VCaP (cell line): ENCODE measurements around the gene CAB39.

Experiments
- H3K27ac ChIP-seq: fragments of 450-650 bp; 2 replicates; pipeline ENCODE4 v1.5.1; 2017
- TF ChIP-seq, protein P1 (sequence below): fragments of 450-650 bp; conservative IDR thresholded peaks from 2 replicates; pipeline ENCODE4 v1.5.1; 2017; ENCODE audit warnings: mild to moderate bottlenecking, moderate library complexity

CAB39 gene

DNA sequence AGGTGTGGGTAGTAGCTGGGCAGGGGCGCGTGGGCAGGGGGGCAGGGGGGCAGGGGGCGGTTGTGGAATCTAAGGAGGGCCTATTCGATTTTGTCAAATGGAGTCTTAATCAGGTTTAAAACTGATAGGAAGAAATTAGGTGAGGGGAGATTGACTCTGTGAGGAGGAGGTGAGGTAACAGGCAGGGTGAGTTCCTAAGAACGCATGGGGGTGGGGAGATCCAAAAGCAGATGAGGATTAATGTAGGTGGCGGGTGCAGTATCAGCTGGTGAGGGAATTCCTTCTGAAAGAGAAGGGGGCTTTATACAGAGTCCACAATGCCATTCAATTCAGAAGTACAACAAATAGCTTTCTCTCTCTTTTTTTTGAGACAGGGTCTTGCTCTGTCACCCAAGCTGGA lies 72.7 kb downstream of the CAB39 start:
- TF ChIP-seq, protein P1, sequence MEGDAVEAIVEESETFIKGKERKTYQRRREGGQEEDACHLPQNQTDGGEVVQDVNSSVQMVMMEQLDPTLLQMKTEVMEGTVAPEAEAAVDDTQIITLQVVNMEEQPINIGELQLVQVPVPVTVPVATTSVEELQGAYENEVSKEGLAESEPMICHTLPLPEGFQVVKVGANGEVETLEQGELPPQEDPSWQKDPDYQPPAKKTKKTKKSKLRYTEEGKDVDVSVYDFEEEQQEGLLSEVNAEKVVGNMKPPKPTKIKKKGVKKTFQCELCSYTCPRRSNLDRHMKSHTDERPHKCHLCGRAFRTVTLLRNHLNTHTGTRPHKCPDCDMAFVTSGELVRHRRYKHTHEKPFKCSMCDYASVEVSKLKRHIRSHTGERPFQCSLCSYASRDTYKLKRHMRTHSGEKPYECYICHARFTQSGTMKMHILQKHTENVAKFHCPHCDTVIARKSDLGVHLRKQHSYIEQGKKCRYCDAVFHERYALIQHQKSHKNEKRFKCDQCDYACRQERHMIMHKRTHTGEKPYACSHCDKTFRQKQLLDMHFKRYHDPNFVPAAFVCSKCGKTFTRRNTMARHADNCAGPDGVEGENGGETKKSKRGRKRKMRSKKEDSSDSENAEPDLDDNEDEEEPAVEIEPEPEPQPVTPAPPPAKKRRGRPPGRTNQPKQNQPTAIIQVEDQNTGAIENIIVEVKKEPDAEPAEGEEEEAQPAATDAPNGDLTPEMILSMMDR, result no peak
- no peak overlapping the region for H3K27ac ChIP-seq

- no peak overlapping the region for H3K27ac ChIP-seq
- TF ChIP-seq, protein P1, result no peak
Observed at GRCh38 chr2:230787101-230787500, 74.5 kb downstream of the CAB39 start.

GRCh38 chr2:230788554-230789175 lies 76.0 kb downstream of the CAB39 start:
- H3K27ac ChIP-seq, result no peak overlapping the region

DNA sequence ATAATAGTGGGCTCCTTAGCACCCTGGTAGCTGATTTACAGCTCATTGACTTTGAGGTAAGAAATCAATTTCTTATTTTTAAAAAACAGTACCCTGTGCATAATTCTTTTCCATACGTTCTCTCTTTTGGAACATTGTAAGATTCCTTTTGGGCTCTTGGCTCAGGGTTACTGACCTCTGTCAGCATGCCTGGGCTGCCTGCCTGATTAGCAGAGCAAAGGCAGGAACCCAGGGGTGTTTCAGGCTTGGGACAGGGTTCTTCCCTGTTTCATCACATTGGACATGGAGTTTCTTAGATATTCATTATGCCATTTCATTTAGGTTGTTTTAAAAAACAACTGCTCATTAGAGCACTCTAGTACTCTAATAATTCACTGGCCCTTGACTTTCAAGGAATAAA lies 78.3 kb downstream of the CAB39 start:
- TF ChIP-seq, protein P1, result no peak
- H3K27ac ChIP-seq, result no peak overlapping the region

More at GRCh38 chr2:230788554-230789175, 76.0 kb downstream of the CAB39 start:
- TF ChIP-seq, protein P1, result no peak

DNA sequence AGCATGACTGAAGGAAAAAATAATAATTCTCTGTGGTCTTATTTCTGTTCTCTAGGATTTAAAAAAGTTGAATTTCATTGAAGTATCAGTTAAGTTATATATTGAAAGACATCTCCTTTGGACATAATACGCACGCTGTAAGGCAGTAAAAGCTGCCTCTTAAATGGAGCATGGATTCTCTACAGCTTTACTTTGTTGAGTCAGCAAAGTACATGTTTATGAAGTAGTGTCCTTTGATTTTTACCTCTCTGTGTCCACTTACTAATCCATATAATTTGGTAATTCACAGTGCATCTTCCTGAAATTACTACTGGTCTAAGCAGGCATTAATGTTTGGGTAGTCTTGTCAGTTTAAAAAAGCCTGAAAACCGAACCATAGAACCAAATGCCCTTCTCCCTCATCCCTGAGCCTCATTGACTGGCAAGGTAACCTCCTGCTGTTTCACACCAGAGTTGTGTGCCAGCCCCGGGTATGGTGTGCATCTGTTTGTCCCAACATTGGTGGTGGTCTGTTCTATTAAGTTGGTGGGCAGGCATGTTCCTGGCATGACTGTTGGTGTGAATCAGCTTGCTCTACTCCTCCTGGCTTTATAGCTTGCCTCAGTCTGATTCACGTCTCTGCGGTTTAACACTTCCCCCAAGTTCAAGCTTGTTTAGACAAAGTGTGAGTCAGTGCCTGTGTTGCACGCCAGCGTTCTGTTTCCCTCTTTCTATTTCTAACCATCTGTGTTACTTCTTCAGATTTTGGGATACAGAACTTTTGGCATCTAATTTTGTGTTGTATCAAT lies 81.1 kb downstream of the CAB39 start:
- TF ChIP-seq, protein P1, result no peak
- H3K27ac ChIP-seq, result no peak overlapping the region

GRCh38 chr2:230794497-230794896 lies 81.9 kb downstream of the CAB39 start:
- no peak overlapping the region for H3K27ac ChIP-seq

GRCh38 chr2:230795856-230796255 lies 83.2 kb downstream of the CAB39 start:
- TF ChIP-seq, protein P1, result no peak
- H3K27ac ChIP-seq, result peak overlapping the region; percentile 89

More at GRCh38 chr2:230794497-230794896, 81.9 kb downstream of the CAB39 start:
- TF ChIP-seq, protein P1, result no peak
